ENCODE results near the gene WNT6. TPM values are rescaled to one million over a fixed set of nuclear protein-coding genes. Genes with fewer than 3 reads are reported as not detected.

WNT6 gene
- total RNA-seq, 4 donors from 2014 or later, result 0.73 to 0.76 TPM; not detected in 2

DNA sequence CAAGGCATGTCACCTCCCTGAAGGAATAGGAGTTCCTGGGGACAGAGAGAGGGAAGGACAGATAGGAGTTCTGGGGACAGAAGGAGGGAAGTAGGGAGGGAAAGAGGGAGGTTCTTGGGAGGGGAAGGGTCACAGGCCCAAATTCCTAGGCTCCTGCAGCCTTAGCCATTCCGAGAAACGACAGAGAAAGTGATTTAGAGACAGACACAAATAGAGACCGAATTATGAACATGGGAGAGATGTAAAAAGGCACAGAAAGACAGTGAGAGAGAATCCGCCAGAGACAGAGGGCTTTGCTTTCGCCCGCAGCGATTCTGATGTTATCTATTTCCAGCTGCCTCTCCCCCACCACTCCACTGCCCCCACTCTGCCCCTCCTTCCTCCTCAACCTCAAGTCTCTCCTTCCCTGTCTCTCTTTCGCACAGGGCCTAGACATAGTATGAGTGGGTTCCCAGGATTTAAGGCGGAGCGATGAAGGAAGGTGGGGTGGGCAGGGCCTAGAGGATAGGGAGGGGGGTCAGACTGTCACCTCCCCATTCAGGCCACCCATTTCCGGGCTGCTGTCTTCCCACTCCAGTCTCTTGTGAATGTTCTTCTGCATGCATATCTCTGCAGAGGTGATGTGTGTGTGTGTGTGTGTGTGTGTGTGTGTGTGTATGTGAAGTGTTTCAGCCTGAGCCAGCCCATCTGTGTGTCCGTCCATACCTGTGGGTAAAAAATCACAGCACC lies 3.3 kb upstream of the WNT6 start:
- WGBS, 2 donors, result 38 to 42% methylated on average over 9 to 12 of the region's 12 CpGs
- H3K27ac ChIP-seq, result no peak overlapping the region
- H3K36me3 ChIP-seq, result no peaks in the 10 kb centered on the region

DNA sequence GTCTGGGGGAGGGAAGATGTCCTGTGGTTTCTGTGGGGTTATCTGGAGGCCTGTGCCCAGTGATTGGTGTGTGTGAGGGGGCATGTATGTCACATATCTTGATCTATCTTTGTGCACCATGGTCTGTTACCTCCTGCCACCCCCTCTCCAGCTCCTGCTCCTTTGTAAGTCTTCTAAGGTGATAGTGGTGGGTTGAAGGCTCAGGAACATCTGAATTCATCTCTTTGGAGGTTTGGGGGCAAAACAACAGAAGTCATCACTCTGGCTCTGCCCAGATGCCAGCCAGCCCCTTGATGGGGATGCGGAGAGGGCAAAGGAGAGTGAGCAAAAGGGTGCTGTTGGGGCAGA lies 2.7 kb upstream of the WNT6 start:
- TF ChIP-seq, protein P1, sequence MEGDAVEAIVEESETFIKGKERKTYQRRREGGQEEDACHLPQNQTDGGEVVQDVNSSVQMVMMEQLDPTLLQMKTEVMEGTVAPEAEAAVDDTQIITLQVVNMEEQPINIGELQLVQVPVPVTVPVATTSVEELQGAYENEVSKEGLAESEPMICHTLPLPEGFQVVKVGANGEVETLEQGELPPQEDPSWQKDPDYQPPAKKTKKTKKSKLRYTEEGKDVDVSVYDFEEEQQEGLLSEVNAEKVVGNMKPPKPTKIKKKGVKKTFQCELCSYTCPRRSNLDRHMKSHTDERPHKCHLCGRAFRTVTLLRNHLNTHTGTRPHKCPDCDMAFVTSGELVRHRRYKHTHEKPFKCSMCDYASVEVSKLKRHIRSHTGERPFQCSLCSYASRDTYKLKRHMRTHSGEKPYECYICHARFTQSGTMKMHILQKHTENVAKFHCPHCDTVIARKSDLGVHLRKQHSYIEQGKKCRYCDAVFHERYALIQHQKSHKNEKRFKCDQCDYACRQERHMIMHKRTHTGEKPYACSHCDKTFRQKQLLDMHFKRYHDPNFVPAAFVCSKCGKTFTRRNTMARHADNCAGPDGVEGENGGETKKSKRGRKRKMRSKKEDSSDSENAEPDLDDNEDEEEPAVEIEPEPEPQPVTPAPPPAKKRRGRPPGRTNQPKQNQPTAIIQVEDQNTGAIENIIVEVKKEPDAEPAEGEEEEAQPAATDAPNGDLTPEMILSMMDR (IDR thresholded peaks at IDR 0.05), result no peak
- no peak for TF ChIP-seq POLR2A (IDR thresholded peaks at IDR 0.05)
- Histone ChIP-seq H3K9me3 (no peaks in the 10 kb centered on the region), H3K4me1 (peaks cover 15 to 45% (median 21%) of the 10 kb centered on the region in 3 donors), H3K36me3 (no peaks in the 10 kb centered on the region), H3K27me3 (peaks cover 23 to 100% (median 30%) of the 10 kb centered on the region in 4 donors), H3K4me3 (no peak overlapping the region), H3K27ac (no peak overlapping the region)
- 67 to 83% methylated on average over 1 of the region's 1 CpG for WGBS, 2 donors
- intact Hi-C loops (cut with DNase I), result no loop called here
- no peak for DNase-seq

More for the DNA sequence above, 3.3 kb upstream of the WNT6 start:
- intact Hi-C loops (cut with DNase I), result no loop called here
- Histone ChIP-seq H3K27me3 (peaks cover 20 to 100% (median 30%) of the 10 kb centered on the region in 4 donors), H3K4me3 (no peak overlapping the region), H3K9me3 (no peaks in the 10 kb centered on the region), H3K4me1 (peaks cover 15 to 40% (median 21%) of the 10 kb centered on the region in 3 donors)
- TF ChIP-seq, protein P1 (IDR thresholded peaks at IDR 0.05), result no peak
- no peak for TF ChIP-seq POLR2A (IDR thresholded peaks at IDR 0.05)
- DNase-seq, result no peak

DNA sequence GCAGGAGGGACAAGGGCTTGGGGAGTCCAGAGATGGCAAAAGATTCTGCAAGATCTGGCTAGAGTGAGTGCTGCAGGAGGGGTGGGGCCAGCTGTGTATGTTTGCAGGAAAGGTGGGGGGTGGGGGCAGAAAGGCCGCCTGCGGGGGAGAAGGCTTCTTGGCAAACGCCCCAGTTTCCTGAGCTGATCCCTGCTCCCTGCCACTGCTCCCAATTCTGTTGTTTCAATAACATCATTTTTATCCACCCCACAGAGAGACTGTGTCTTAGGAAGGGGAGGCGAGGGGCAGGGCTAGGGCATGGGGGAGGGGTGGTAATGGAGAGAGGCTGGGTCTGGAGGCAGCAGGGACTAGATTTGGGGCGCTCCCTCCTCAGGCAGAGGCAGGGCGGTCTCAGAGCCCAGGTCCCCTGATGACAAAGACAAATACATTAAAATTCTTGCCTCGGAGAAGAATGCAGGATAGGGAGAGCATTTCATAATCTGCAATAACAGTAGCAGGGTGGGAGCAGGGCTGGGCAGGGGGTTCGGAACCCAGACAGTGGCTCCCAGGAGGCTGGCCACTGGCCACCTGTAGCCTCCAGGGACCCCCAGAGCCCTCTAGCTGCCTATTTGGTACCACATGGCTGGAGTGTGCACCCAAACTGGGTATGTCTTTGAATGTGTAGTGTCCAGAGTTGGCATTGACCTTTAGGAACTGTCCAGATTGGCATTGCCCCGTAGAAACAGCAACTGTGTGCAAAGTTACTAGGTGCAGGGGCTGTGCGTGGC lies 2.1 kb upstream of the WNT6 start:
- Histone ChIP-seq H3K4me3 (no peak overlapping the region), H3K27ac (no peak overlapping the region), H3K27me3 (peaks cover 23 to 100% (median 33%) of the 10 kb centered on the region in 4 donors), H3K9me3 (no peaks in the 10 kb centered on the region), H3K4me1 (peaks cover 15 to 44% (median 21%) of the 10 kb centered on the region in 3 donors), H3K36me3 (no peaks in the 10 kb centered on the region)
- 14 to 15% methylated on average over 8 to 9 of the region's 10 CpGs for WGBS, 2 donors
- TF ChIP-seq, protein P1 (IDR thresholded peaks at IDR 0.05), result no peak
- TF ChIP-seq POLR2A (IDR thresholded peaks at IDR 0.05), result no peak
- intact Hi-C loops (cut with DNase I), result no loop called here
- no peak for DNase-seq

DNA sequence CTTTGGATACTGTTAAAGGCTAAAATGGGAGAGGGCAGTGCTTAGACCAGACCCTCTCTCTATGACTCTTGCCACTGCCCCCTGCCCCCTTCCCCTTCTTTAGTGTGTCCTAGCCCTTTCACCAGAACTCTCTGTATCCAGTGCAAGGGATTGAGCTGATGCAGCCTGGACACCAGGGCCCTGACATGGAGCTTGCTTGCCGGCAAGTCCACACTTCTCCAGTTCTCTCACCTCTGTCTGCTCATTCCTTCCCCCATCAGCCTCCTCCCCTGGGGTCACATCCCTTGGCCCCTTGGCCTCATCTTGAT lies 1.5 kb upstream of the WNT6 start:
- H3K4me1 ChIP-seq, result peaks cover 15 to 39% (median 21%) of the 10 kb centered on the region in 3 donors
- no peak overlapping the region for H3K27ac ChIP-seq
- no peak overlapping the region for H3K4me3 ChIP-seq
- H3K27me3 ChIP-seq, result peaks cover 23 to 100% (median 37%) of the 10 kb centered on the region in 4 donors
- H3K36me3 ChIP-seq, result no peaks in the 10 kb centered on the region
- intact Hi-C loops (cut with DNase I), result no loop called here
- WGBS, 2 donors, result 0 to 18% methylated on average over 1 of the region's 1 CpG
- TF ChIP-seq, protein P1 (IDR thresholded peaks at IDR 0.05), result no peak
- no peak for TF ChIP-seq POLR2A (IDR thresholded peaks at IDR 0.05)
- DNase-seq, result no peak
- no peaks in the 10 kb centered on the region for H3K9me3 ChIP-seq

Measured in esophagus squamous epithelium (tissue), 5 donors.